Activated B cell treated with CpG ODN at 0.5 μM for 24 hours (primary cell): ENCODE results near the gene NCL. TPM values are rescaled to one million over a fixed set of nuclear protein-coding genes. Genes with fewer than 3 reads are reported as not detected.
"Not testable (repeated sequence)": the region's sequence is repeated elsewhere in the genome, so short reads cannot be mapped to it uniquely, and the experiment has no call there.

Experiments
- ATAC-seq: fragments of 200-7000 bp; cut with Tn5 transposase; one replicate; pipeline ENCODE4 v1.10.0; 2021; ENCODE audit warnings: low read depth, mild to moderate bottlenecking, moderate library complexity
- CTCF ChIA-PET: fragments of 350-600 bp; sonication (Branson Sonifier 250); formaldehyde crosslinking; loops from one replicate; lab custom pipeline; 2021; ENCODE audit warnings: antibody characterized with exemption; lab: Charles Lee
- POLR2A ChIA-PET: fragments of 350-600 bp; sonication (Branson Sonifier 250); formaldehyde crosslinking; loops from one replicate; lab custom pipeline; 2021; ENCODE audit warnings: antibody characterized with exemption; lab: Charles Lee
- DNase-seq: peaks from one replicate; pipeline ENCODE4 v3.0.0; 2022
- H3K27ac Mint-ChIP-seq: one replicate; pipeline ENCODE4 v1.8.0; 2020; ENCODE audit warnings: mixed read lengths
- H3K27me3 Mint-ChIP-seq: one replicate; pipeline ENCODE4 v1.8.0; 2021; ENCODE audit warnings: mixed read lengths
- H3K36me3 Mint-ChIP-seq: one replicate; pipeline ENCODE4 v1.8.0; 2021; ENCODE audit warnings: low read depth, mixed read lengths
- H3K4me1 Mint-ChIP-seq: one replicate; pipeline ENCODE4 v1.8.0; 2021; ENCODE audit warnings: mixed read lengths
- H3K4me3 Mint-ChIP-seq: one replicate; pipeline ENCODE4 v1.8.0; 2020; ENCODE audit warnings: mild to moderate bottlenecking, mixed read lengths
- H3K9me3 Mint-ChIP-seq: one replicate; pipeline ENCODE4 v1.8.0; 2020; ENCODE audit warnings: mixed read lengths
- intact Hi-C: fragments of 100-400 bp; cut with micrococcal nuclease; formaldehyde crosslinking; loops from one replicate; pipeline ENCODE4 v1.15.1; 2024
- total RNA-seq: library from RNA; stranded (reverse); gene quantifications from 2 replicates; pipeline ENCODE4 v1.2.3, GENCODE V29; 2022
- TF ChIP-seq, protein P1 (sequence below): fragments of 200-600 bp; IDR thresholded peaks from one replicate; pipeline ENCODE4 v1.8.0; 2022; ENCODE audit warnings: antibody characterized with exemption, mild to moderate bottlenecking

The NCL gene
- total RNA-seq, 1 donor from 2014 or later: 693 TPM

DNA sequence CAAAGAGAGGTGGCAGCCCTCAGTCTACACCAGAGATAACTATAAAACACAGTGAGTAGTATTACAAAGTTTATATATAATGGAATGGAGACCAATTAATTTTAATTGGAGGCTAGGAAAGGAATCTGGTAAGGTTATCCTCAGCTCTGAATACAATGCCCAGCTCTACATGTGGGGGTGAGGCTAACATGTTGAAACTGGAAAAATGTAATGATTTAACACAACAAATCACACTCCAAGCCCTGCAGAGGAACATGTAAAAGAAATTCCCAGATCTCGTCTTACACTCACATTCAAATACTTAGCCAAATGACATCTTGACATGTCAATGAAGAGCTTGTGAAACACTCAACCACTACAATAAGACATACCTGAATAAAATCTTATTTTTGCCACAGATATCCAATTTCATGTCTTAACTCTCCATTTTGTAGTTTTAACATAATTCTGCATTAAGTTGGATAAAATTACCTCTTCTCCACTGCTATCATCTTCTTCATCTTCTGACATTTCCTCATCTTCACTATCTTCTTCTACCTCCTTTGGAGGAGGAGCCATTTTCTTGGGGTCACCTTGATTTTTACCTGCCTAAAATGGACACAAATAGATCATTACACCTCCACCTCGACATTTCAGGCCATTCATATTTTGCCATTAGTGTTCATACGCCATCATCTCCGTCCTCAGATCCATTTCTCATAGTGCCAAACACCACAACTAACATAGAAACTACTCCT is 1.4 kb downstream of the NCL start:
- ATAC-seq (no peak), DNase-seq (no peak)
- Mint-ChIP-seq H3K4me1 (peaks cover 41% of the 10 kb centered on the region), H3K36me3 (peaks cover 61% of the 10 kb centered on the region), H3K27me3 (no peaks in the 10 kb centered on the region), H3K9me3 (no peaks in the 10 kb centered on the region), H3K27ac (peak overlapping the region; percentile 100), H3K4me3 (peak overlapping the region; percentile 98)
- intact Hi-C loops: loop anchor here (5.0 kb wide), 1 partner anchor 406 kb away; the partner anchor contains the start of gene PSMD1
- ChIA-PET POLR2A (interaction anchor here (1.0 to 5.9 kb wide), 17 partner anchors 9 to 406 kb away, joined by 3 to 96 read pairs (median 7); partner anchors contain the start of genes ARMC9, PSMD1 and PTMA), CTCF (interaction anchor here (1.5 to 5.3 kb wide), 3 partner anchors 11 to 20 kb away, joined by 4 to 36 read pairs (median 5); no protein-coding TSS in a partner anchor)
- TF ChIP-seq, protein P1, sequence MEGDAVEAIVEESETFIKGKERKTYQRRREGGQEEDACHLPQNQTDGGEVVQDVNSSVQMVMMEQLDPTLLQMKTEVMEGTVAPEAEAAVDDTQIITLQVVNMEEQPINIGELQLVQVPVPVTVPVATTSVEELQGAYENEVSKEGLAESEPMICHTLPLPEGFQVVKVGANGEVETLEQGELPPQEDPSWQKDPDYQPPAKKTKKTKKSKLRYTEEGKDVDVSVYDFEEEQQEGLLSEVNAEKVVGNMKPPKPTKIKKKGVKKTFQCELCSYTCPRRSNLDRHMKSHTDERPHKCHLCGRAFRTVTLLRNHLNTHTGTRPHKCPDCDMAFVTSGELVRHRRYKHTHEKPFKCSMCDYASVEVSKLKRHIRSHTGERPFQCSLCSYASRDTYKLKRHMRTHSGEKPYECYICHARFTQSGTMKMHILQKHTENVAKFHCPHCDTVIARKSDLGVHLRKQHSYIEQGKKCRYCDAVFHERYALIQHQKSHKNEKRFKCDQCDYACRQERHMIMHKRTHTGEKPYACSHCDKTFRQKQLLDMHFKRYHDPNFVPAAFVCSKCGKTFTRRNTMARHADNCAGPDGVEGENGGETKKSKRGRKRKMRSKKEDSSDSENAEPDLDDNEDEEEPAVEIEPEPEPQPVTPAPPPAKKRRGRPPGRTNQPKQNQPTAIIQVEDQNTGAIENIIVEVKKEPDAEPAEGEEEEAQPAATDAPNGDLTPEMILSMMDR: no peak

DNA sequence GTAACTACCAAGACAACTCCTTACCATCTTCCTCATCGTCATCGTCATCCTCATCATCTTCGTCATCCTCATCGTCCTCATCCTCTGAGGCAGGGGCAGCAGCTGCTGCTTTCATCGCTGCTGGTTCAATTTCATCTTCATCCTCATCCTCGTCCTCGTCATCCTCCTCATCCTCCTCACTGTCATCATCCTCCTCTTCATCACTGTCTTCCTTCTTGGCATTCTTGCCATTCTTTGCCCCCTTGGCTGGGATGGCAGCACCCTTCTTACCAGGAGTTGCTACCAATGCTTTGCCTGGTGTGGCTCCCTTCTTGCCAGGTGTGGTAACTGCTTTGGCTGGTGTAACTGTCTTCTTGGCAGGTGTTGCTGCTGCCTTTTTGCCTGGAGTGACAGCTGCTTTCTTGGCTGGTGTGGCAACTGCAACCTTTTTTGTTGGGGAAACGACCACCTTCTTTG is 2.7 kb downstream of the NCL start:
- H3K9me3 Mint-ChIP-seq: no peaks in the 10 kb centered on the region
- no peak for ATAC-seq
- ChIA-PET POLR2A (no interaction called here), CTCF (interaction anchor here (1.7 kb wide), 1 partner anchor 21 kb away, joined by 4 read pairs; no protein-coding TSS in a partner anchor)
- H3K27me3 Mint-ChIP-seq: no peaks in the 10 kb centered on the region
- TF ChIP-seq, protein P1: no peak
- H3K27ac Mint-ChIP-seq: no peak overlapping the region
- H3K4me1 Mint-ChIP-seq: peaks cover 41% of the 10 kb centered on the region
- peaks cover 74% of the 10 kb centered on the region for H3K36me3 Mint-ChIP-seq
- intact Hi-C loops: loop anchor here (5.0 kb wide), 1 partner anchor 404 kb away; the partner anchor contains the start of gene PSMD1
- no peak overlapping the region for H3K4me3 Mint-ChIP-seq
- no peak for DNase-seq

DNA sequence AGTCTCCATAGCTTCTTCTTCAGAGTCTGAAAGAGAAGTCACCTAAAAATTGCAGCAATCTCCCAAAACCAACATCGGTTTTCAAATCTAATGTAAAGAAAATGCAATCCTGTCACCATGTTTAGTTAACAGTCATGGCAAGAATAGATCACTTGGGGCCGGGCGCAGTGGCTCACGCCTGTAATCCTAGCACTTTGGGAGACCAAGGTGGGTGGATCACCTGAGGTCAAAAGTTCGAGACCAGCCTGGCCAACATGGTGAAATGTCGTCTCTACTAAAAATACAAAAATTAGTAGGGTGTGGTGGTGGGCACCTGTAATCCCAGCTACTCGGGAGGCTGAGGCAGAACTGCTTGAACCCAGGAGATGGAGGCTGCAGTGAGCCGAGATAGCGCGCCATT is 3.4 kb downstream of the NCL start:
- intact Hi-C loops: loop anchor here (5.0 kb wide), 1 partner anchor 404 kb away; the partner anchor contains the start of gene PSMD1
- not testable (repeated sequence) for H3K4me3 Mint-ChIP-seq

DNA sequence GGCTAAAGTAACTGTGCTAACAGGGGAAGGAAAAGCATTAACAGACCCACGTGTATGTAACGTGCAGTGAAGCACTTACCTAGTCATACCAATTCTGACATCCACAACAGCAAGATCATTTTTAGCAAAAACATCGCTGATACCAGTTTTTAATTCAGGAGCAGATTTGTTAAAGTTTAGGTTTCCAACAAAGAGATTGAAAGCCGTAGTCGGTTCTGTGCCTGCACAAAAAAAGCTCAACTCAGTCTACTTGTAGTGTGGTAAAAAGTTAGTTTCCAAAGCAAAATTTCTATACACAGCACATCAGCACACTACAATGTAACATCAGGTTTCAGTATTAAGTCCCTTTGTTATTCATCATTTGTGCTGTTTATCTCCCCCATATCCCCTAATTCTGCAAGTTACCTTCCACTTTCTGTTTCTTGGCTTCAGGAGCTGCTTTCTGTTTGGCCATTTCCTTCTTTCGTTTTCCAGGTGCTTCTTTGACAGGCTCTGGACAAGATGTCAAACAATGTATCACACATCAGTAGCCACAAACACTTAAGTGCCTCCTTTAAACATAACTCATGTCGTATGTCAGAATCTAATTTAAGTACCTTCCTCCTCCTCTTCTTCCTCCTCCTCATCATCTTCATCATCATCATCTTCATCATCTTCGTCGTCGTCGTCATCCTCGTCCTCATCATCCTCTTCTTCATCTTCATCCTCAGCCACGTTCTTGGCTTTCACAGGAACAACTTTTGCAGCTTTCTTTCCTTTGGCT is 4.0 kb downstream of the NCL start:
- CTCF ChIA-PET: no interaction called here
- intact Hi-C loops: loop anchor here (5.0 kb wide), 1 partner anchor 403 kb away; the partner anchor contains the start of gene PSMD1
- Mint-ChIP-seq H3K4me1 (peaks cover 39% of the 10 kb centered on the region), H3K27me3 (no peaks in the 10 kb centered on the region), H3K9me3 (no peaks in the 10 kb centered on the region), H3K36me3 (peaks cover 87% of the 10 kb centered on the region), H3K27ac (no peak overlapping the region), H3K4me3 (no peak overlapping the region)
- TF ChIP-seq, protein P1: no peak
- POLR2A ChIA-PET: interaction anchor here (0.7 to 1.3 kb wide), 2 partner anchors 8 to 248 kb away, joined by 3 to 4 read pairs; partner anchors contain the start of gene PTMA
- DNase-seq (no peak), ATAC-seq (no peak)

More for the DNA sequence above, 3.4 kb downstream of the NCL start:
- H3K27me3 Mint-ChIP-seq, H3K27ac Mint-ChIP-seq, ATAC-seq, DNase-seq, H3K9me3 Mint-ChIP-seq, CTCF ChIA-PET: not testable (repeated sequence)
- POLR2A ChIA-PET: interaction anchor here (0.7 to 1.3 kb wide), 2 partner anchors 9 to 247 kb away, joined by 3 to 4 read pairs; partner anchors contain the start of gene PTMA
- Mint-ChIP-seq H3K4me1 (peaks cover 41% of the 10 kb centered on the region), H3K36me3 (peaks cover 81% of the 10 kb centered on the region)

DNA sequence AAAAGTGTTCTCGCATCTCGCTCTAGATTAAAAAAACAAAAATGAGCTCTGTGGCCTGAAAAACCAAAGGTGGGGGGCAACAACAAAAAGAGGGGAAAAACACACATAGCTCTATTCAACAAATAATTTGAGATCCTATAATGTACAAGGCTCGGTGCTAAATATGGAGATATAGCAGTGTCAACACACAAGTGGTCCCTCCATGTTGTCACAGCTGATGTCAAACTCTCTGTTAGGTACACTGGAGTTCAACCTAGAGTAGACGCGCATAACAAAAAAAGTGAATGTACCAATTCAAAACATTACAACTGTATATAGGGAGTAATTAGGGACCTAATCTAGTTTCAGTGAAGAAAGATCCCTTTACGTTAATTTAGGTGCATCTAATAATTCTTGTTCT is 5.9 kb downstream of the NCL start:
- POLR2A ChIA-PET: interaction anchor here (2.0 kb wide), 1 partner anchor 64 kb away, joined by 4 read pairs; no protein-coding TSS in a partner anchor
- Mint-ChIP-seq H3K9me3 (no peaks in the 10 kb centered on the region), H3K4me1 (peaks cover 34% of the 10 kb centered on the region), H3K27ac (no peak overlapping the region), H3K27me3 (no peaks in the 10 kb centered on the region), H3K36me3 (peaks cover 98% of the 10 kb centered on the region), H3K4me3 (no peak overlapping the region)
- ATAC-seq (no peak), DNase-seq (no peak)
- CTCF ChIA-PET: interaction anchor here (0.9 to 1.5 kb wide), 4 partner anchors 79 to 232 kb away, joined by 3 to 5 read pairs (median 4); no protein-coding TSS in a partner anchor
- TF ChIP-seq, protein P1: no peak
- intact Hi-C loops: no loop called here
